ENCODE results near the gene CELF4.
A peak's percentile ranks its signal among the peaks of the same experiment; 100 is the strongest.
"Not testable (repeated sequence)": the region's sequence is repeated elsewhere in the genome, so short reads cannot be mapped to it uniquely, and the experiment has no call there.

Gene CELF4

DNA sequence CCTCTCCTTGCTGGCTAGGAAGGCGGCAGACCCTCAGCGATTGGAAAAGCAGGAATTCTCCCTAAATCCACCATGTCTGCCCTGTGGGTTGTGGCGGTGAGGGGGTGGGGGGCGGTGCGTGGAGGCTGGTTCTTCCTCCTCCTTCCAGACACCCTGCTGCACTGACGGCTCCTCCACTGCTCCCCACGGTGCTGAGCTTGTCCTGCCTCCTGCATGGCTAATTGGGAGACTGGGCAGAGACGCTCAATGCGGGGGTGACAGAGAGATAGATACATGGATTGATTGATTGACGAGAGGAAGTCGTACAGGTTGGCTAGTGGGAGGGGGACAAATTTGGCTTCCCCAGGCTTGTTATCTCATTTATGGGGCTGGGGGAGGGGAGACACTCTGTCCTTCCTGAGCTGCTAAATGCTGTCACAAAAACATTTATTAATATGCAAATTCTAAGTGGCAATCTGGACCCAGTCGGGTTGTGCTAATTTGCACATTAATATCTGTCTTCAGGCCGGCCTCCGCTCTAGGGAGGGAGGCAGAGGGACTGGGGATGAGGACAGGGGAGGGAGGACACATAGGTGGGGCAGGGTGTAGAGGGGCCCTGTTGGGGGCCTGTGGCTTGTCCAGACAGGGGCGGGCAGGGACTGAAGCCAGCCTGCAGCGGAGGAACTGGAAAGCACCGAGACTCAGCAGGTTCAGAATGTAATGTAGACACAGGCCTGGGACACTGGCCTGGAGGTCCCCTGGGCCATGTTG, 181.6 kb downstream of the CELF4 start:
- no peak for DNase-seq

- DNase-seq, result no peak
Observed at GRCh38 chr18:37383036-37383785, 182.4 kb downstream of the CELF4 start.

- DNase-seq, result no peak
Observed at GRCh38 chr18:37381554-37381953, 184.0 kb downstream of the CELF4 start.

GRCh38 chr18:37380546-37381110, 185.0 kb downstream of the CELF4 start:
- no peak for DNase-seq

DNA sequence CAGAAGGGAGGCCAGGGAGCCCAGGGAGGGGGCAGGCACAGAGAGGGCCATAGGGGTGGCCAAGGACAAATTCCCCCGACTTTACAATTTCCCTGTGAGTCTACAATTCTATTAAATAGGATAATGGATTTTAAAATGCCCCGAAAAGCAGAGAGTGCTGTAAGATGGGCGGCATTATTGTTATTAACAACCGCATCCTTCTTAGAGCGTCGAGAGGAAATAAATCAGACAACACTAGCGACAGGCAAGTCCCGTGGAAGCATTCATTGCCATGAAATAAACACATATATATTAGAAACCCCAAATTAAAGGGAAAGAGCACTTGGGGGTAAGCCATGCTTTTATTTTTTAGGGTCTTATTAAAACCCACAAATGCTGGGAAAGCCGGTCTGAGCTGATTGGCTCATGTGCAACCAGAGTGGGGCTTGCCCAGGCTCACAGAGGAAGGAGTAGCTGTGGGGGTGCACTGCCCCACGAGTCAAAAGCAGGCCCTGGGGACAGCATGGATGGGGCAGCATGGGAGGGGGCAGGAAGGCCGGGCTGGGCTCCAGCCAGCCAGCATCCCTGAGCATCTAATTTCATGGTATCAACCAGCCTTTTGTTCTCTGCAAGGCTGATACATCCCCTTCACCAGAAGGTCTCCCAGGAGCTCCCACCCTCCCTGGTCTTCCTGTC, 187.1 kb downstream of the CELF4 start:
- DNase-seq, result no peak

- no peak for DNase-seq
Observed at GRCh38 chr18:37375181-37375580, 190.4 kb downstream of the CELF4 start.

DNA sequence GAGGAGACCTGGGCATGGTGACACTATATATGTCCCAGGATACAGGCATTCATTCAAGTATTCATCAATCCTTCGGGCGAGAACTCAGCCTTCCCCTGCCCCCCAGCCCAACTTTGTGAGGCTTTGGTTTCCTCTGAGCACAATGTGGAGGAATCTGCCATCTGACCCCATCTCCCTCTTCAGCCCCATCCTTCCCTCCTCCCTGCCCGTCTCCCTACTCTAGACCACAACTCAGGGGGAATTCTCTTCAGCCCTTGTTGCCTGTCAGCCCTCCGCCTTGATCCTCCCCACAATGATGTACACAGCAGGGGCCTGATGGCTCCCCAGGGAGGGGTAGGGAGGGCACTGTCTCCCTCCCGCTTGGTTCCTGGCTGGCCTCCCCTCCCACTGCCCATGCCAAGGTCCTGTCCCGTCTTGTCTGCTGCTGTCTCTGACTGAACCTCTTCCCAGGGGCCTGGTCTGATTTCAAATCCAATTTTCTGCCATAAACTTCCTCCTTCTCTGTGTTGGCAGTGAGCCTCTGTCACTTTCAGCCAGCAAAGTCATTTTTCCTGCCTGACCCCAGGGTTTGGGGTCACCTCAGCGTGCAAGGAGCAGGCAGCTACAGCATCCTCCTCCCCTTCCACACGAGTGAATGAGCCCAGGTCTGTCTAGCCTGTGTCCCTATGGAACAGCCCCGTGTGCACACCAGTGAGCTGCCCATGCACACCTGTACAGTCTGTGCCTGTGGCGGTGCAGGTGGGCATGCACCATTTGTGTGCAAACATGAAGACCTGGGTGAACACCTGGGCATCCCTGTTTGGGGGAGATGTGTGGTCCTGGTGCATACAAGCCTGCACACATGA, 197.3 kb downstream of the CELF4 start:
- no peak for DNase-seq

DNA sequence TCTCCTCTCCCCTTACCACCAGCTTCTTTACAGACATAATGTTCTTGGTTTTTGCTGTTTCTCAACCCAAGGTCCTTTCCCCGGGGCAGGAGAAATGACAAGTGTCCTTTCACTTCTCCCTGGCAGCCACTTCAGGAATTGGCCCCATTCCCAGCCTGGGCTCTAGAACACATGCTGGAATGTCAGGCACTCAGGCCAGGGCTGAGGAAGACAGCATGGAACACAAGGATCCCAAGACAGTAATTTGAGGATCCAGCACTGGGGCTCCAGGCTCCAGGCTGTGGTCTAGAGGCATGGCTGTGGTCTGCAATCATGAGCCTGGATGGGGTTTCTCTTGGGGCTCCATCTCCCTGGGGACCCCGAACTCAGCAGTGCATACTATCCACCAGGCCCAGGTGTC, 201.4 kb downstream of the CELF4 start:
- peak; percentile 37 for DNase-seq

DNA sequence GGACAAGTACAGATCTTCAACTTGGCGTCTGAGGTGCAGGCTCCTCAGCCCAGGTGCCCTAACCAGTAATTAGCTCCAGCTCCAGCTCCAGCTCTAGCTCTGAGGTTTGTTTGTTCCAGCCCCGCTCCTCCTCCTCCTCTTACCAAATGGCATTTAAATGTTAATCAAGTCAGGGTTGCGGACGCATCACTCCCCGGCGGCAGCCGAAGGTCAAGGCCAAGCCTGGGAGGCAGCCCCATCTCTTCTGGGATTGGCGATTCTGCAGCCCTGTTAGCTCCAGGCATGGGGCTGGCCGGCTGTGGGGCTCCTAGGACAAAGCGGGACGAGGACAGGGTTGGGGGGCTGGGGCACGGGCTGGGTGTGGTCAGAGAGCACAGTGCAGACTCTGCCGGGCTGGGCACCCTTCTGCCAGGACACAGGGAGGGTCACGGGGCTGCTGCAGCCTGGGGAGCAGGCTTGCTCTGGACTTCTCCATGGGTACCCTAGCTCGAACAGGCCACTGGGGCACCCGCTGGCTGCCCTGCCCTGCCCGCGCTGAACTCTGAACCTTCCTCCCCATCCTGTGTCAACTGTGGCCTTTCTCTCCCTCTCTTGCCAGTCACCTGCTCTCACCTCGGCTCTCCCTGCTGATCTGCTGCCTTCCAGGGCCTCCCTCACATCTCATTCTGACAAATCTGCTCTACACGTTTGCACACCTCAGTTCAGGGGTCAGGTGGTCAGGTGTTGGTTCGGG, 203.3 kb downstream of the CELF4 start:
- no peak for DNase-seq

GRCh38 chr18:37361335-37362157, 204.1 kb downstream of the CELF4 start:
- DNase-seq, result peak; percentile 90

DNA sequence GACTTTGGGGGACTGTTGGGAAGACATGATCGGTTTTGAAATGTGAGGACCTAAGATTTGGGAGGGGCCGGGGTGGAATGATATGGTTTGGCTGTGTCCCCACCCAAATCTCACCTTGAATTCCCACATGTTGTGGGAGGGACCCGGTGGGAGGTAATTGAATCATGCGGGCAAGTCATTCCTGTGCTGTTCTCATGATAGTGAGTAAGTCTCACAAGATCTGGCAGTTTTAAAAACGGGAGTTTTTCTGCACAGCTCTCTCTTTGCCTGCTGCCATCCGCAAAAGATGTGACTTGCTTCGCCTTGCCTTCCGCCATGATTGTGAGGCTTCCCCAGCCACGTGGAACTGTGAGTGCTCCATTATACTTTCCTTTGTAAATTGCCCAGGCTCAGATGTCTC, 207.5 kb downstream of the CELF4 start:
- not testable (repeated sequence) for DNase-seq

DNA sequence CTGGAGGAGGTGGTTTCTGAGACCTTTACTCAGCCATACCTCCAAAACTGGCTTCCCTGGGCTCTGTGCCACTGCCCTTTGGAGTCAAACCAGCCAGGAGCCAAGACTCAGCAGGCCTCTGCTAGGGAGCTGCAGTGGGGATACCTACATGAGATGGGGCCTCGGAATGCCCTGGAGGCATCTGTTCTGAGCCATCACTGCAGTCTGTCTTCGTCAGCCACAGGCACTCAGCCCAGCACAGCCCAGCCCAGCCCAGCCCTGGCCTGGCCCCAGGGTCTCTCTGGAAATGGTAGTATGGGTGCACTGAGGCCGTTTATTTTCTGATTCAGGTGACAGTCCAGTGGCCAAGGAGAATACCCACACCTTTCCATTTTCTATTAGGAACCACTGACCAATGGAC, 209.8 kb downstream of the CELF4 start:
- DNase-seq, result no peak

DNA sequence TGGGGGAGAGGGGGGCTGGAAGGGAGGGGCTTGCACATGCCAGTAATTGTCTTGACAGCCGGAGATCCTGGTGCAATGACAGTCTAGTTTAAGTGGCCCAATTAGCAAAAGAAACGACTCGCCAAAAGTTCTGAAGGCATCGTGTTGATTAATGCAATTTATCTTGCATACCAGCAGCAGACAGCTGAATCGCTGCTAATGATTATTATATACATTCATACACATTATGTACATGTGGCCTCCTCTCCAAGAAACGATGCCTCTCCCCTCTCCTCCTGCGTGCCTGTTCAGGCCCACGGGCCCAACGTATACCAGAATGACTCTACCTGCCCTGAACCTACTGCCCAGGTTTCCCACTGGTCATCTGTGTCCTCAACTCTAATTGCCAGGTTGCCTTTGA, 214.5 kb downstream of the CELF4 start:
- DNase-seq, result no peak

DNA sequence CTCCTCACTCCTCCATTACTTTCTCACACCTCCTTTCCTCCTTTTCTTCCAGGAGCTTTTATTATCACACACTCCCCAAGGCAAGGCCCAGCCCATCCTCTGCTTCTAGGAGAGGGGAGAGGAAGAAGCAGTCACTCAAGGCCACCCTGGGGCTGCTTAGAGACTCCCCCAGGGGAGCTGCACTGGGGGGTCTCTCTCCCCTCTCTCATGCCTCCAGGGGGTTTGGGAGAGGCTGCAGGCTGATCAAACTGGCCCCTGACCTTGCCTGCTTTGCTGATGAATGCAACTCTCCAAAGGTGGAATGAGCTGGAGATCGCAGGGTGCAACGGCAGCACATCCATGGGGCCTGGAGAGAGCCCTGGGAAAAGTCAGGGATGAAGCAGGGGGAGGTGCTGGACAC, 216.9 kb downstream of the CELF4 start:
- DNase-seq, result no peak

DNA sequence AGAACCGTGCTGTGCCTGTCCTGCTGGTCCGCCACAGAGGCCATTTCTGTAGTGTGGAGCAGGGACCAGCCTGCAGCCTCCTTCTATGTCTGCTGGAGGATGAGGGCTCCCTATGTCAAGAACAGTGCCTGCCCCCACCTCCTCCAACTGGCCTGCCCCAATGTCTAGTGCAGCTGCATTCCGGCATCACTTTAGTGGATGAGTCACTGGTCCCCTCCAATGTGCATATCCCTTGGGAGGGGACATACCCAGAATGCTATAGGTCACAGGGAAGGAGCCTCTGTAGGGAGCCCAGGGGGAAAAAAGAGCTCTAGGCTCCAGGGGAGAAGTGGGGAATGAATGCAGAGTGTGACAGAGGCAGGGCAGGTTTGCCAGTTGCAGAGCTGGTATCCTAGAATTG, 219.6 kb downstream of the CELF4 start:
- no peak for DNase-seq

DNA sequence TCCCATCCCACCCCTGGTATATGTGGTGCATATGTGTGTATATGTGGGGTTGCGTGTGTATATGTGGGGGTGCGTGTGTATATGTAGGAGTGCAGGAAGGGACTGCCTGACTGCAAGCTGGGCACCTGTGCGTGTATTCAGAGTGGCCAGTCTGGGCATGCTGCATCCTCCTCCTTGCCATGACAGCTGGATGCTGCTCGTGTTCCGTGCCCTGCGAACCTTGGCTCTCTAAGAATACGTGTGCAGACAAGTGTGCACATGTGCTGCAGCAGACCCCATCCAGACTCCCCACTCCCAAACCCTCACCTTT, 222.1 kb downstream of the CELF4 start:
- DNase-seq, result peak; percentile 37

DNA sequence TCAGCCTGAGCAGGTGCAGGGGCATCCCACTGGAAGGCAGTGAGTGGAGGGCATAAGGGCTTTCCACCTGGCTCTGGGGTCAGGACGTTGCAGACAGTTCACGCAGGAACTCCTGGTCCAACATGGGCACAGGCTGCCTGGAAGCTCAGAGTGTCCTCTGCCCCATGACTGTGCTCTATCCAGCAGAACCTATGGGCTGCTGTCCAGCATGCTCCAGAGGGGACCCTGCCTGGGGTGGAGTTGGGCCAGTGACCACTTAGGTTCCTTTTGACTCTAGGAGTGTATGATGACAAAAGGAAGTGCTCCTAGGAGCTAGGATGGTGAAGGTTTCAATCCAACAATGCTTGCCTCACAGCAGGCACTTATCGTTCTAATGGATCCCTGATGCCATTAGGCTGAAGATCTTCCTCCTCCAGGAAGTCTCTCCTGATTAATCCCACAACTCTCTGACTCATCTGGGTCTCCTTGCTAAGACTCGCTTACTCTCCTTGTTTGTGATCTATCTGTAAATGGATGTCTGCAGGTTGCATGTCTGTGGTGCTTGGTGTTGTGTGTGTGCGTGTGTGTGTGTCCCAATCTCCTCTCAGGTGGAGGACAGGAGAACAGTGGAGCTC, 224.0 kb downstream of the CELF4 start:
- no peak for DNase-seq

DNA sequence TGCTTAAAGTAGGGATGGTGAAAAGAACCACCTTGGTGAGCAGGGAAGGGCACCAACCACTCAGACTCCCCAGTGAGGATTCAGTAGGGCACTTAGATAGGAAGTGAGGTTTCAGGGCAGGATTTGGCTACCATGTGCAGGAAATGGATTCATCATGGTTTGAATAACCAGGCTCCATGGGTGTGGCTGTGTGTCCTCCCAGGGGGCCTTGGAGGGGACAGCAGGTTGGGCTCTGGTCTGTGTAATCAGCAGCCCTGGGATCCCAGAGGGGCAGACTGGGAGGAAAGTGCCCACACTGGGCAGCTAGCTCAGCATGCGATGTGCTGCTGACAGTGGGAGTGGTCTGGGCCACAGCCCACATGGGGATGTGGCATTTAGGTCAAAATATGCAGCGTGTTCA, 224.6 kb downstream of the CELF4 start:
- DNase-seq, result no peak

GRCh38 chr18:37339701-37340215, 225.8 kb downstream of the CELF4 start:
- no peak for DNase-seq

DNA sequence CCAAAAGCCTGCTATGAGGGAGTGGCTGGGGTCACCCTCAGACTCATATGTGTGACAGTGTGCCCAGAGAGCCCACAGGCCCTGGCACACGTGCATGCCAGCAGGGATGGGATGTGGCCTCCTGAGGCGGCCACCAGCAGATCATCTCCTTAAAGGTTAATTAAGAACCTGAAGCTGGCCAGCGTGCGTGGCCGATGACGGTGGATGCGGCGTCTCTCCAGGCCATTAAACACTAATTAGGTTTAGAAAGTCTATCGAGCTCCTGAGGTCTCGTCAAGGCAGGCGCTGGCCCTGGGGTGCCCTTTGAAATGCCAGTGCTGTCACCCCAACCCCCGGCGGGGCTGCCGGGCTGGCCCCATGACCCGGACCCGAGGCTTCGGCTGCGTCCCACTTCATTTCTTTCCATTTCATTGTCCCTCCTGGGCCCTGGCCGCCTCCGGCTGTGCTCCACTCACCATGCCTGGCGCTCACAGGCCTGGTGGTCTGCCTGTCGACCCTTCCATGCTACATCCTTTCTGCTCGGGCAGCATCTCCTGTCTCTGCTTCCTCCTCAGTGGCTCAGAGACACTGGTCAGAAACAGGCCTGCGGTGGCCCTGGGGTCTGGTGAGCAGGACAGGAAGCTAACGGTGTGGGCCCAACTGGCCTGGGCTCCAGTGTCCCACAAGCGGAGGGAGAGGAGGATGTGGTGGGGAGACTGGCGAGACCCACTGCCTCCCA, 228.9 kb downstream of the CELF4 start:
- no peak for DNase-seq

Data from DMS79 treated with DMSO at 0.1 percent for 48 hours (cell line).